ENCODE results near the gene CHST12.
"Not testable (repeated sequence)": the region's sequence is repeated elsewhere in the genome, so short reads cannot be mapped to it uniquely, and the experiment has no call there.

DNA sequence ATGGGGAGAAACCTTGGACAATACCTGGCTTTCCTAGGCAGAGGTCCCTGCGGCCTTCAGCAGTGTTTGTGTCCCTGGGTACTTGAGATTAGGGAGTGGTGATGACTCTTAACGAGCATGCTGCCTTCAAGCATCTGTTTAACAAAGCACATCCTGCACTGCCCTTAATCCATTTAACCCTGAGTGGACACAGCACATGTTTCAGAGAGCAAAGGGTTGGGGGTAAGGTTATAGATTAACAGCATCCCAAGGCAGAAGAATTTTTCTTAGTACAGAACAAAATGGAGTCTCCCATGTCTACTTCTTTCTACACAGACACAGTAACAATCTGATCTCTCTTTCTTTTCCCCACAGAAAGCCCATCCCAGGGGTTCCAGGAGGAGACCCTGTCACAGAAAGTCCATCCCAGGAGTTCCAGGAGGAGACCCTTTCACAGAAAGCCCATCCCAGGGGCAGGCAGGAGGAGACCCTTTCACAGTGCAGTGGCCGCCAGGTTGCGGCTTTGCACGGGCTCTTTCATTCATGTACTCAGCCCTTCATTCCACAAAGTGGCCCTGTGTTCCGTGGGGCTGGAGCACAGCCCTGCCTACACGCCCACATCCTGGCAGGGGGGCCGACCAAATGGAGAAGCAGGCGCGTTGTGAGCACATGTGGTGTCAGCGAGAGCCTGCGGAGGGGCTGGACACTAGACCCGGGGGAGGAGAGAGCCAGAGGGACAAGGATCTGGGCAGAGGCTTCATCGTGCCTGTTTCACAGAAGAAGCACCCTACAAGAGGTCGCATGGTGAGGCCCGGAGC is 13.2 kb upstream of the CHST12 start:
- TF ChIP-seq, protein P1, sequence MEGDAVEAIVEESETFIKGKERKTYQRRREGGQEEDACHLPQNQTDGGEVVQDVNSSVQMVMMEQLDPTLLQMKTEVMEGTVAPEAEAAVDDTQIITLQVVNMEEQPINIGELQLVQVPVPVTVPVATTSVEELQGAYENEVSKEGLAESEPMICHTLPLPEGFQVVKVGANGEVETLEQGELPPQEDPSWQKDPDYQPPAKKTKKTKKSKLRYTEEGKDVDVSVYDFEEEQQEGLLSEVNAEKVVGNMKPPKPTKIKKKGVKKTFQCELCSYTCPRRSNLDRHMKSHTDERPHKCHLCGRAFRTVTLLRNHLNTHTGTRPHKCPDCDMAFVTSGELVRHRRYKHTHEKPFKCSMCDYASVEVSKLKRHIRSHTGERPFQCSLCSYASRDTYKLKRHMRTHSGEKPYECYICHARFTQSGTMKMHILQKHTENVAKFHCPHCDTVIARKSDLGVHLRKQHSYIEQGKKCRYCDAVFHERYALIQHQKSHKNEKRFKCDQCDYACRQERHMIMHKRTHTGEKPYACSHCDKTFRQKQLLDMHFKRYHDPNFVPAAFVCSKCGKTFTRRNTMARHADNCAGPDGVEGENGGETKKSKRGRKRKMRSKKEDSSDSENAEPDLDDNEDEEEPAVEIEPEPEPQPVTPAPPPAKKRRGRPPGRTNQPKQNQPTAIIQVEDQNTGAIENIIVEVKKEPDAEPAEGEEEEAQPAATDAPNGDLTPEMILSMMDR (IDR thresholded peaks at IDR 0.05; ENCODE audit: low read depth, low read length, poor library complexity, severe bottlenecking) = not testable (repeated sequence)
- not testable (repeated sequence) for TF ChIP-seq EZH2phosphoT487 (IDR thresholded peaks at IDR 0.05; ENCODE audit: borderline replicate concordance, low read length)
